GM18951 (cell line): Measurements from ENCODE around the gene LCE2C.
"Not testable (repeated sequence)": the region's sequence is repeated elsewhere in the genome, so short reads cannot be mapped to it uniquely, and the experiment has no call there.

ENCODE experiments used
- POLR2A ChIP-seq: IDR thresholded peaks from 4 replicates; pipeline ENCODE4 v1.6.1; 2011; ENCODE audit warnings: mild to moderate bottlenecking; ENCODE audit not compliant: insufficient read length, insufficient read depth; ENCODE audit errors: extremely low read depth
- in situ Hi-C: fragments of 300-500 bp; cut with MboI; formaldehyde crosslinking; loops from one replicate; pipeline ENCODE4 v1.12.0; 2022; ENCODE audit warnings: low sequenced_read_pairs, mixed read lengths, inconsistent platforms; ENCODE audit not compliant: unreplicated experiment

LCE2C gene

DNA sequence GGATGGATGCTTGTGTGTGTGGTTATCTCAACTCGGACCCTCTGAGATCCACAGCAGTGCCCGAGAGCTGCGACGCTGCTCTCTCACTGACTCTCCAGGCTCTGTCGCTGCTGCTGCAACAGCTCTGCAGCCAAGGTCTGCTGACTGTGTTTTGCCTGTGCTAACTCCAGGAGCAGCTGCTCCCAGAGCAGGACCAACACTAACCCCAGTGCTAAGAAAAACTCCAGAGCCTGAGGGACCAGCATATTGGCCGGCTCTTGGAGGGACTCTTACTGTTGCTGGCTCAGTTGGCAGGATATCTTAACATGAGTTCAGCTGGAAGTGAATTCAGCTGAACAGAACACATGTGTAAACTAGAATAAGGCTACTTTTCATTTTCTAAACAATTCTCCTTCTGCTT, 4.4 kb downstream of the LCE2C start:
- no peak for TF ChIP-seq POLR2A
- in situ Hi-C loops, result no loop called here

DNA sequence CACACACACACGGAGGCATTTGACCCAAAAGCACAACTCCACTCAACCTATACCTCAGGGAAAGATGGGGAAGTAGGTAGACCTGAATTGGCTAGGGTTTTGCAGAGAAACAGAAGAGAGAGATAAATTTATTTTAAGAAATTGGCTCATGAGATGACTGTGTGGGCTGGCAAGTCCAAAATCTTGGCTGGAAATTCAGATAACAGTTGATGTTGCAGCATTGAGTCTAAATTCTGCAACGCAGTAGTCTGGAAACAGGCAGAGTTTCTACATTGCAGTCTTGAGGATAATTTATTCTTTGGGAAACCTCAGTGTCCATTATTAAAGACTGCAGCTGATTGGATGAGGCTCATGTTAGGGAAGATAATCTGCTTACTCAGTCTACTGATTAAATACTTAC, 6.5 kb downstream of the LCE2C start:
- in situ Hi-C loops, result no loop called here
- TF ChIP-seq POLR2A, result no peak

DNA sequence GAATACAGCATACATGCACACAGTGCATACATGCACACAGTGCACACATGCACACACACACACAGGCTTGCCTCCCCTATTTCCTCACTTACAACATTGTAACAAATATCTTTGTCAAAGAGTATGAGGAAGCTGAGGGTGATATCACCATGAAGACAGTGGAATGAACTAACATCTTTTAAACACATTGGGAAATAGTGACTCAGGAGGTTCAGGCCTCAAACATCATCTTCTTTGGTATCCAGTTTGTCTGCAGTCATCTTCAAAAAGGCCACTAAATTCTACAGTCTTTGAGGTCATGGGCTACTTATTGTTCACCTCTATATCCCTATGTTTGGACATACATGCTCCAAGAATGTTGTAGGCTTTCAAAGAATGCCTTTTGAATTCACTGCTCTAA, 8.8 kb downstream of the LCE2C start:
- in situ Hi-C loops, result no loop called here
- TF ChIP-seq POLR2A, result no peak

DNA sequence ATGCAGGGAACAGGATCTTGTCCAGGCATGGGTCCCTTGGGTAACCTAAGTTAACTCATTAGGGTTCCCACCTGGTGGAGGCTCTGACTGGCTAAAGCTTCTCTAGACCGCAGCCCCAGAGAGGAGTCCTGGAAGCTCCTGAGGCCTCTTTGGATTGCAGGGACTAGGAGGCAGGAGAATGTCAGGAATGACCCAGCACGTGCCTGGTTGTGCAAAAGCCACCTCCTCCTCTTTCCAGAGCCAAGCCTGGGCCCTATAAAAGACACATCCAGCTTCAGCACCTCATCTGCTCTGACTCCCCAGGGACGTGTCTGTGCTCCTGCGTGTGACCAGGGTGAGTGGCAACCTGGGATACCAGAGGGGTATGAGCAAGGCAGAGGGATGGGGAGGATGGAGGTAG, 10.7 kb downstream of the LCE2C start, which contains the start of gene LCE2B:
LCE2B (plus strand) TSS at position 301 of the 400 bp plus-strand sequence. CDS start 721 bp downstream, outside the sequence.
- in situ Hi-C loops, result not testable (repeated sequence)

DNA sequence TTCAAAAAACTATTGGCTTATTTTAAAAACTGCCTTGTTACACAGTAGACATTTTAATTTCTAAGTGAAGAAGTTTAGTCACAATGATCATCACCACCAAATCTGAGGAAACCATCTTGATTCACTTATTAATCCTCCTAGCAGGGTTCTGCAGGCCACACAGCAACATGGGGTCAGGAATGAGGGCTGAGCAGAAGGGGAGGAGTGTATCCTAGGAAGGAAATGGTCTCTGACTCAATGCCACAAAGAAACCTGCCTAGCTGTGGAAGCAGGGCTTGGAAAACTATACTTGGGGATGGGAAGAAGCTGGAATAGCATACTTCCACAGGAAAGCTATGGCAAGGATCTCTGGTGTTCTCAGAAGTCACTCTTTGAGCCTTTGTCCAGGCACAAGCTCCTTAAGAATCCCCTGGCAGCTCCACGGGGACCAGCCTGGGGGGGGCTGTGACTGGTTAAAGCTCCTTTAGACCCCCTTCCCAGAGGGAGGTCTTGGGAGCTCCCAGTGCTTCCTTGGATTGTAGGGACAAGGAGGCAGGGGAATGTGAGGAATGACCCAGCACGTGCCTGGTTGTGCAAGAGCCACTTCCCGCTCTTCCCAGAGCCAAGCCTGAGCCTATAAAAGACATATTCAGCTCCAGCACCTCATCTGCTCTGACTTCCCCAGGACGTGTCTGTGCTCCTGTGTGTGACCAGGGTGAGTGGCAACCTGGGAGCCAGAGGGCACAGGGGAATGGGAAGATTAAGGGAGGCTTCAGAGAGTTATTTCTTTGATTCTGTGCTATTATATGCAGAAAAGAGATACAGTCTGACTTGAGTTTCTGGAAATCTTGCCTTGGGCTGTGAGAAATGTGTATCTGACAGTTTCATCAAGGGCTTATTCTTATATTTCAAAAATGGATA, 22.9 kb downstream of the LCE2C start, which contains the start of gene LCE2A:
LCE2A (plus strand) TSS at position 645 of the 900 bp plus-strand sequence. CDS start 557 bp downstream, outside the sequence.
- TF ChIP-seq POLR2A, result no peak
- in situ Hi-C loops, result no loop called here

DNA sequence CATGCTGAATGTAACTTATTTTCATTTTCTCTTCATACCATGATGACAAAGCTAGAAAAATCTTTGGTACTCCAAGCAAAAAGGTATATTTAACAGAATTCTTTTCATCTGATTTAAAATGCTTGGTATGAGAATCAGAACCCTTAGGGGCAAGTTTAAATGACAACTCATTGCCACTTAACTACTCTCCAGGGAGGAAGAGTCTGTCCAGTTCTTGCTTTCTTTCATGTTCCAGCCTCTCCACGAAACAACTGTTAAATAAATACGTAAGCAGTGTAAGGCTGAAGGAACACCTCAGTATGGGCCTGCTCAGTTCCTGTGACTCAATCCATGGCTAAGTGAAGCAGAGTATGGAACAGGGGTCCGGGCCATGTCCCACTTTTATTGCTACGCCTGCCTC, 24.7 kb downstream of the LCE2C start:
- no peak for TF ChIP-seq POLR2A
- in situ Hi-C loops, result no loop called here

DNA sequence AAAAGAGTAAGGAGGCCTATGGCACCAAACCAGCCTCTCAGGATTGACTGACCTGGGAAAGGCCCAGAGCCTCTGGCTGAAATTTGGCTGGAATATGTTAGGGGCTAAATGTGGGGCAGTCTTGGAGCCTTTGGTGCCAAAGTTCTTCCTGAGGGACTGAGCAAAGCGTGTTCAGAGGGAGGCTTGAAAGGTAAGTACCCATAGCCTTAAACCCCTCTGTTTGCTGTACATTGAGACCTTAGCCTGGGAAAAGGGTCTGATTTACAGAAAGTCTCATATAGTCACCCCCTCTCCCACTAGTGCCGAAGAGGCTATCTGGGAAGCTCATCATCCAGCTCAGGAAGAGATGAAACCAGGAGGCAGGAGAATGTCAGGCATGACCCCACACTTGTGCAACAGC, 32.8 kb downstream of the LCE2C start, which contains the start of gene LCE4A:
LCE4A (plus strand) TSS at position 301 of the 400 bp plus-strand sequence. CDS start 916 bp downstream, outside the sequence.
- in situ Hi-C loops, result no loop called here
- no peak for TF ChIP-seq POLR2A

DNA sequence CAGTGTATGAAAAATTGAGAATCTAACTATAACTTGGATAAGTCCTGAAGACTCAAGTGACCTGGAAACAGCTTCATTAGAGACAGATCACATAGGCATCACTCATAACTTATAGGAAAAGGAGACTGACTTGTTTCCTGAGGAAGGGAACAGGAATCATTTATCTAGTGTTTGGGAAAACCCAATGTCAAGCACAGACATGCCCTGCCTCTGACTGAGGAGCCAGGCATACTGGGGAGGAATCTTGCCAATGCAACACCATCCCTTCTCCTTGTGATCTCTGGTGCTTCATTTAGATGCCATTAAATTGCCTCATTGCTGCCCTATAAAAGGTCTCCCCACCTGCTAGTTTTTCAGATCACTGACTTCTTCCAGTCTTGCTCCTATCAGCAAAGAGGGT, 43.2 kb downstream of the LCE2C start:
- no peak for TF ChIP-seq POLR2A
- in situ Hi-C loops, result no loop called here

DNA sequence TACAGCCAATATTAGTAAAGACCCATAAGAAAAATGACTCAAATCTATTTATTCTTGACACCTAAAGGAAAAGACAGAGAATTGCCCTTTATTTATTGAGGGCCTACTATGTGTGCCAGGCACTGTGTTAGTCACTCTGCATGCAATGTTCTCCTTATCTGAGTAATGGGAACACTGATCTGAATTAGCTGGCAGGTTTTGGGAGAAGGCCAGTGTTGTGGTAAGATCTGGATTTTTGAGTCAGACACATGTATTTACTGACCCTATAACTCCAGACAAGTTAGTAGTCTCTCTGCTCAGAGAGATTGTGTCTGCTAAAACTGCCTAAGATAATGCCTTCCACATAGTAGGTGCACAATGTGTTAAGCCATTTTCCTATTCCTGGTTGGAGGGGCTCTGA, 50.2 kb downstream of the LCE2C start:
- in situ Hi-C loops, result no loop called here
- TF ChIP-seq POLR2A, result no peak
